GM12878 (cell line): Measurements from ENCODE around the gene KRT79. TPM values are rescaled to one million over a fixed set of nuclear protein-coding genes. Genes with fewer than 3 reads are reported as not detected.

ENCODE experiments used
- ATAC-seq: fragments of 200-7000 bp; cut with Tn5 transposase; 3 replicates; pipeline ENCODE4 v1.9.1; 2020; ENCODE audit warnings: mild to moderate bottlenecking, moderate library complexity
- BruUV-seq: library from RNA; stranded (reverse); fragments of 400-500 nt; replicated peaks from 2 replicates; lab custom pipeline; 2021; lab: Mats Ljungman, UMichigan
- CTCF ChIA-PET: fragments of 300-600 bp; sonication (Branson Sonifier 250); formaldehyde crosslinking; extraction: SDS; loops from one replicate; lab custom pipeline; 2021; ENCODE audit warnings: inconsistent platforms; lab: Yijun Ruan, JAX
- POLR2A ChIA-PET: fragments of 350-600 bp; formaldehyde crosslinking; extraction: SDS; loops from one replicate; lab custom pipeline; 2021; ENCODE audit warnings: inconsistent platforms; lab: Charles Lee
- RAD21 ChIA-PET: fragments of 300-600 bp; sonication (Branson Sonifier 250); formaldehyde crosslinking; loops from one replicate; lab custom pipeline; 2023; ENCODE audit warnings: antibody characterized with exemption; ENCODE audit not compliant: unreplicated experiment; lab: Charles Lee
- SMC1A ChIA-PET: fragments of 300-600 bp; sonication (Branson Sonifier 250); formaldehyde crosslinking; loops from one replicate; lab custom pipeline; 2023; ENCODE audit not compliant: unreplicated experiment, uncharacterized antibody; lab: Charles Lee
- DNase-seq: peaks from one replicate; pipeline ENCODE4 v3.0.0-alpha.2; 2011; ENCODE audit warnings: low read depth, low spot score
- FAIRE-seq: peaks from 3 replicates; lab custom pipeline; 2011; peaks lifted over from hg19 to GRCh38; lab: Jason Lieb, UNC
- H2AFZ ChIP-seq: 2 replicates; pipeline ENCODE4 v1.6.0; 2011; ENCODE audit warnings: low read depth, low read length, control low read depth; ENCODE audit not compliant: control insufficient read depth
- H3K27ac ChIP-seq: 2 replicates; pipeline ENCODE4 v1.5.1; 2011; ENCODE audit warnings: control low read depth; ENCODE audit not compliant: control insufficient read depth, insufficient read depth
- H3K27me3 ChIP-seq, 2 experiments: replicated peaks in 1 of 2; 2 replicates each; pipeline versions ENCODE4 v1.6.0 to v1.6.1; 2011; ENCODE audit warnings: low read length in 1 of 2; ENCODE audit not compliant: control insufficient read depth in 2 of 2, insufficient read depth in 2 of 2
- H3K36me3 ChIP-seq, 2 experiments: 2 replicates each; pipeline ENCODE4 v1.5.1; 2011; ENCODE audit warnings: low read length in 1 of 2; ENCODE audit not compliant: control insufficient read depth in 2 of 2, insufficient read depth in 2 of 2
- H3K4me1 ChIP-seq: 2 replicates; pipeline ENCODE4 v1.6.1; 2011; ENCODE audit warnings: mild to moderate bottlenecking, low read length, moderate library complexity, mixed read lengths; ENCODE audit not compliant: control insufficient read depth, insufficient read depth
- H3K4me2 ChIP-seq: 2 replicates; pipeline ENCODE4 v1.6.0; 2011; ENCODE audit warnings: control low read depth; ENCODE audit not compliant: control insufficient read depth, insufficient read depth
- H3K4me3 ChIP-seq: fragments of 200-600 bp; sonication (generic); 2 replicates; pipeline ENCODE4 v1.5.1; 2016
- H3K79me2 ChIP-seq: 2 replicates; pipeline ENCODE4 v1.6.0; 2011; ENCODE audit warnings: low read length; ENCODE audit not compliant: control insufficient read depth, insufficient read depth
- H3K9ac ChIP-seq: 2 replicates; pipeline ENCODE4 v1.8.0; 2011; ENCODE audit warnings: low read length, control low read depth, mixed read lengths; ENCODE audit not compliant: control insufficient read depth, insufficient read depth
- H3K9me3 ChIP-seq: replicated peaks from 3 replicates; pipeline ENCODE4 v1.5.1; 2011; ENCODE audit warnings: mild to moderate bottlenecking, low read length; ENCODE audit not compliant: control insufficient read depth, insufficient read depth
- H4K20me1 ChIP-seq: 2 replicates; pipeline ENCODE4 v1.6.0; 2011; ENCODE audit not compliant: control insufficient read depth, insufficient read depth
- BCL3 ChIP-seq: IDR thresholded peaks from 2 replicates; pipeline ENCODE4 v1.6.1; 2011; ENCODE audit warnings: borderline replicate concordance, low read depth, mild to moderate bottlenecking, moderate library complexity, low read length; ENCODE audit not compliant: insufficient read depth, poor library complexity, severe bottlenecking
- E2F4 ChIP-seq: IDR thresholded peaks from 2 replicates; pipeline ENCODE4 v1.6.1; 2012; ENCODE audit warnings: low read depth, low read length, improper control_type of control experiment
- FOXM1 ChIP-seq: IDR thresholded peaks from 2 replicates; pipeline ENCODE4 v1.6.1; 2012; ENCODE audit warnings: low read depth, mild to moderate bottlenecking, inconsistent platforms, low read length, moderate library complexity
- KLF5 ChIP-seq: fragments of 450-650 bp; IDR thresholded peaks from 2 replicates; pipeline ENCODE4 v1.6.1; 2014; ENCODE audit warnings: mild to moderate bottlenecking; ENCODE audit not compliant: partially characterized antibody
- MLLT1 ChIP-seq: fragments of 450-650 bp; IDR thresholded peaks from 2 replicates; pipeline ENCODE4 v1.6.1; 2016; ENCODE audit warnings: mild to moderate bottlenecking
- YY1 ChIP-seq: IDR thresholded peaks from 2 replicates; pipeline ENCODE4 v1.6.1; 2011; ENCODE audit warnings: low read depth, mild to moderate bottlenecking, low read length
- ZBTB33 ChIP-seq: fragments of 450-650 bp; IDR thresholded peaks from 2 replicates; pipeline ENCODE4 v1.6.1; 2017; ENCODE audit warnings: mild to moderate bottlenecking
- WGBS: methylation state at CpG from one replicate; pipeline ENCODE4 v1.1.6; 2016; ENCODE audit warnings: low lambda C conversion rate; ENCODE audit not compliant: insufficient replicate concordance, insufficient coverage; ENCODE audit errors: missing lambda C conversion rate; 5-methylcytosine and 5-hydroxymethylcytosine counted together
- in situ Hi-C: fragments of 300-500 bp; cut with MboI; formaldehyde crosslinking; loops from 9 replicates; pipeline ENCODE4 v1.14.3; 2018; ENCODE audit warnings: mixed read lengths
- intact Hi-C: fragments of 100-400 bp; cut with micrococcal nuclease; formaldehyde crosslinking; loops from one replicate; pipeline ENCODE4 v1.14.2; 2022; ENCODE audit not compliant: unreplicated experiment
- polyA plus RNA-seq, 11 experiments: library from polyadenylated mRNA; depleted of rRNA in 4 of 11; unstranded in 6 of 11; stranded (reverse) in 5 of 11; fragments of >200 nt; fragmentation: Nextera tagmentation in 4 of 11; fragmentation: Illumina TruSeq in 1 of 11; extraction: Ambion mirVana in 4 of 11; extraction: Trizol in 1 of 11; gene quantifications; 1 replicate in 1 of 11; 2 replicates in 10 of 11; pipeline versions ENCODE4 v1.2.1 to v1.2.3, GENCODE V29; 2011 to 2016; ENCODE audit warnings: inconsistent platforms in 2 of 11, missing spikeins in 2 of 11, low read depth in 1 of 11
- total RNA-seq, 4 experiments: library from RNA; depleted of rRNA in 3 of 4; stranded (reverse); fragments of >200 nt in 3 of 4; fragmentation: Illumina TruSeq in 1 of 4; extraction: Trizol in 1 of 4; gene quantifications; 2 replicates each; pipeline versions ENCODE4 v1.2.1 to v1.2.3, GENCODE V29; 2013 to 2021

KRT79 gene
- total and polyA plus RNA-seq, 10 of the 15 experiments (the other 5 are each of a cell fraction or from before 2014, with no cell fraction given) = 0.03 to 0.09 (median 0.07) TPM; not detected in 7

GRCh38 chr12:52788876-52789636, 45.1 kb downstream of the KRT79 start:
- no peaks in the 10 kb centered on the region for H3K4me1 ChIP-seq
- DNase-seq = no peak
- no peak overlapping the region for H3K27ac ChIP-seq
- intact Hi-C loops = no loop called here
- no peak overlapping the region for H3K4me2 ChIP-seq
- peaks cover 0 to 6% of the 10 kb centered on the region in 2 experiments; a peak in 3 of 4 replicates for H3K27me3 ChIP-seq
- H4K20me1 ChIP-seq = no peaks in the 10 kb centered on the region
- no TSS peak for BruUV-seq
- ChIA-PET CTCF (no interaction called here), RAD21 (interaction anchor here (0.9 kb wide), 1 partner anchor 90 kb away, joined by 3 read pairs; no protein-coding TSS in a partner anchor), POLR2A (no interaction called here), SMC1A (no interaction called here)
- TF ChIP-seq YY1 = no peak
- no peak for TF ChIP-seq FOXM1
- TF ChIP-seq ZBTB33 = no peak
- no peak for TF ChIP-seq BCL3
- TF ChIP-seq KLF5 = no peak
- no peak for TF ChIP-seq E2F4
- no peak for TF ChIP-seq MLLT1
- H2AFZ ChIP-seq = no peak overlapping the region
- in situ Hi-C loops = no loop called here
- no peaks in the 10 kb centered on the region for H3K9me3 ChIP-seq
- no peak for FAIRE-seq
- no peak overlapping the region for H3K9ac ChIP-seq
- 46% methylated on average over 11 of the region's 11 CpGs for WGBS
- H3K4me3 ChIP-seq = no peak overlapping the region
- H3K36me3 ChIP-seq = no peaks in the 10 kb centered on the region
- no peaks in the 10 kb centered on the region for H3K79me2 ChIP-seq
- ATAC-seq = no peak
